ENCODE results near the gene SUPT5H. TPM values are rescaled to one million over a fixed set of nuclear protein-coding genes. Genes with fewer than 3 reads are reported as not detected.
"Not testable (repeated sequence)": the region's sequence is repeated elsewhere in the genome, so short reads cannot be mapped to it uniquely, and the experiment has no call there.

SUPT5H gene
- total RNA-seq, 1 donor, result 80.7 TPM

GRCh38 chr19:39449116-39449797 lies 3.9 kb downstream of the SUPT5H start:
- no peak for DNase-seq (ENCODE audit: low read depth)
- H3K4me3 ChIP-seq (ENCODE audit: low read depth, low read length), result no peak overlapping the region
- TF ChIP-seq CTCF (IDR thresholded peaks at IDR 0.05; ENCODE audit: insufficient read depth, low read depth, low read length), result no peak

GRCh38 chr19:39451257-39451656 lies 5.9 kb downstream of the SUPT5H start:
- not testable (repeated sequence) for DNase-seq (ENCODE audit: low read depth)

GRCh38 chr19:39463403-39463802 lies 18.0 kb downstream of the SUPT5H start:
- DNase-seq (ENCODE audit: low read depth), result no peak
- TF ChIP-seq CTCF (IDR thresholded peaks at IDR 0.05; ENCODE audit: insufficient read depth, low read depth, low read length), result no peak
- H3K4me3 ChIP-seq (ENCODE audit: low read depth, low read length), result no peak overlapping the region

More at GRCh38 chr19:39451257-39451656, 5.9 kb downstream of the SUPT5H start:
- H3K4me3 ChIP-seq (ENCODE audit: low read depth, low read length), result not testable (repeated sequence)

- no peak for TF ChIP-seq CTCF (IDR thresholded peaks at IDR 0.05; ENCODE audit: insufficient read depth, low read depth, low read length)
- DNase-seq (ENCODE audit: low read depth), result no peak
- no peak overlapping the region for H3K4me3 ChIP-seq (ENCODE audit: low read depth, low read length)
Observed at GRCh38 chr19:39465956-39466747, 20.8 kb downstream of the SUPT5H start.

- TF ChIP-seq CTCF (IDR thresholded peaks at IDR 0.05; ENCODE audit: insufficient read depth, low read depth, low read length), result no peak
- no peak for DNase-seq (ENCODE audit: low read depth)
- H3K4me3 ChIP-seq (ENCODE audit: low read depth, low read length), result no peak overlapping the region
Observed at GRCh38 chr19:39467941-39468340, 22.6 kb downstream of the SUPT5H start.

GRCh38 chr19:39469036-39469435 lies 23.7 kb downstream of the SUPT5H start:
- H3K4me3 ChIP-seq (ENCODE audit: low read depth, low read length), result no peak overlapping the region

More at GRCh38 chr19:39469036-39469435, 23.7 kb downstream of the SUPT5H start:
- no peak for TF ChIP-seq CTCF (IDR thresholded peaks at IDR 0.05; ENCODE audit: insufficient read depth, low read depth, low read length)
- no peak for DNase-seq (ENCODE audit: low read depth)
